Stimulated activated CD4-positive, alpha-beta T cell treated with anti-CD3 and anti-CD28 coated beads, Interleukin-15, amount 100 ng/mL, for 48 hours (primary cell): ENCODE measurements around the gene POU2F3.

Experiments used
- DNase-seq, 2 donors: peaks; one replicate each; pipeline ENCODE4 v3.0.0-alpha.2; 2020; ENCODE audit warnings: low read depth in 2 of 2

Gene POU2F3

DNA sequence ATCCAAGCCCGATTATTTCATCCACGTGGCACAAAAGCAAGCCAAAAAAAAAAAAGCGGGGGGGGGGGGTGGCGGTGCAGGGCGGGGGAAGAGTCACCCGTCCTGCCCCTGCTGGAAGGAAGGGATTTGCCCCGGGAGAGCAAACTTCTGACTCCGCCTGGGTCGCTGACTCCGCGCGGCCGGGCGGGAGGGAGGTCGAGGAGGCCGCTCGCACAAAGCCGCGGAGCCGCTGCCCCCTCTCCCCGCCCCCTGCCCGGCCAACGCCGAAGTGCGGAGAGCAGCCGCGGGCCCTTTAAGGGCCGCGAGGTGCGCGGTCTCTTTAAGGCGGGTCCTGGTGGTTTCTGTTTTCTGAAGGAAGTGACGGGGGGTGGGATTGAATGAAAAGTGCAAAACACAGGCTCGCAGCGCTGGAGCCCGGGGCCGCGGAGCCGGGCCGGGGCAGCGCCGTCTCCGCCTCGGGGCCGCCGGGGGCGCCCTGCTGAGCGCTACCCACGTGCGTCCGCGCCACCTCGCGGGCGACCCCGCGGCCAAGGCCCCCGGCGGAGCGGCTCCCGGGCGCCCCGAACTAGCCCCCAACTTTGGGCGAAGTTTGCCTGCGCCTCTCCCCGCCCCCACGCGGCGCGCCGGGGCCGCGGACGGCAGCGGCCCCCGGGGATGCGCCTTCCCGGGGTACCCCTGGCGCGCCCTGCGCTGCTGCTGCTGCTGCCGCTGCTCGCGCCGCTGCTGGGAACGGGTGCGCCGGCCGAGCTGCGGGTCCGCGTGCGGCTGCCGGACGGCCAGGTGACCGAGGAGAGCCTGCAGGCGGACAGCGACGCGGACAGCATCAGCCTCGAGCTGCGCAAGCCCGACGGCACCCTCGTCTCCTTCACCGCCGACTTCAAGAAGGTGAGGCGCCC lies 29.1 kb upstream of the POU2F3 start, which contains the start of gene OAF:
OAF (plus strand) TSS at position 407 of the 896 bp plus-strand sequence; CDS start at position 655, 248 bp downstream.
- peak; percentile 8 to 40 for DNase-seq

DNA sequence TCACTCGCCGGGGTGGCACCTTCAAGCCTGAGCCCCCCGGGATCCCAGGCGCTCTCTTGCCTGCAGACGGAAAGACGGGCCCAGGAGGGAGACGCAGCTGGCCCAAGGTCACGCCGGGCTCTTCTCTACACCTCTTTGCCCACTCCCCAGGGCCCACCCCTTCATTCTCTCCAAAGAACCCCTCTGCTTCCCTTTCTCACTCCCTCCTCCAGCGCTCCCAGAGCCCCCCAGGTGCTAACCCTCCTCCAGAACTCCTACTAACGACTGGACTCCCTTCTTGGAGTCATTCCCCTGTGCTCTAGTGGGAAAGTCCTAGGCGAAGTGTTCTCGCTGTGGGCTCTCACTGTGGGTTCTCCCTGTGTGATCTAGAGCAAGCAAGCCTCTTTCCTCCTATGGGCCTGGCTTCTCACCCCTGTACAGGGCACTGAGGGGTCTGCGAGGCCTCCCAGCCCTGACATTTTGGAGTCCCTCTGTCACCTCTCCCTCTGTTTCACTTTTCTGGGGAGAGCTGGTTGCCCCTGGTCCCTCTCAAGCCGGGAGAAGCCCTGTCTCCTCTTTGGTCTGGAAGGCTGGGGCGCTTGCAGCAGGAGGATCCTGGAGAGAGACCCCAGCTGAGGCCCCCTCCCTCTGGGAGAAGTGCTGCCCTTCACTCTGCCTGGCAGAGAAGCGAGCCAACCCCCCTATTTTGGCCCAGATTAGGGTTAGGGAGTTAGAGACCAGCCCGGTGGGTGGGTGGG lies 28.2 kb upstream of the POU2F3 start:
- no peak for DNase-seq

DNA sequence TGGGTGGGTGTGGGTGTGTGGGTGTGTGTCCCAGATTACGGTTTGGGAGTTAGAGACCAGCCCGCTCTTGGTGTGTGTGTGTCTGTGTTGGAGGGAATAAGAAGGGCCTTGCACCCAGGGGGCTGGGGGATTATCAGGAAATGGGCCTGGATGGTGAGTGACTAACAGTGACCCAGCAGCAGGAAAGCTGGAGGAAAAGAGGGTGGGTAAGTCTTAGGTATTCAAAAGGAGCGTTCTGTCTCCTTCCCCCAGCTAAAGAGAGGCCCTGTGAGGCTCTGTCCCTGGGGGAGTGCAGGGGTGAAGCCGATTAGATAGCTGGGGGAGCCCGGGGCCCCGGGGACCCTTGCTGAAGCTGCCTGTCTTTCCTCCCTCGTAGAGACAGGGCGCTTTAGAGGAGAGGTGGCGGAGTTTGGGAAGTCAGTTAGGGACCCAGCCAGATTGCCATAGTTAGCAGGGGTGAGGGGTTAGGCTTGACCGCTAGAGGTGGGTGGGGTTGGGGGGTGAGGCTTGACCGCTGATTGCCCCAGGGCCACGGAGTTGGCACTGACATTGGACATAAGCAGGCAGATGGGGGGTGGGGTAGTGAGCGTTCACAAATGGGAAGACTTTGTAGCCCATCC lies 27.6 kb upstream of the POU2F3 start:
- no peak for DNase-seq

DNA sequence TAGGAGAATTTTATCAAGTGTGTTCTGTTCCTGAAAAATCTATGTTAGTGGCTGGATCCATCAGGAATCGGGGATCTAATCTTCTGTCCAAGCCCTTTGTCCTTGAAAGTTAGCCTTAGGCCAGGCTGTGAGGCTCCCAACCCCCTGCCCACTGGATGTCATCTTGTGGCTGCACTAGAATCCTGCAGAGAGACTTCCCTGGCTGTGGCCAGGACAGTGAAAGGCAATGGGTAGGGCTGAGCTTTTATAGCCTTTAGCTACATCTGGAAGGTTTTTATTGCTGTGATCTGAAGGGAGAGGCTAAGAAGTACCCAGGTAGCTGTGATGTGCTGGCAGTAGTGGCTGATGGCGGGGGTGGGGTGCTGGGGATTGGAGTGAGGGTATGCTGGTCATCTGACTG lies 27.0 kb upstream of the POU2F3 start:
- DNase-seq: no peak

DNA sequence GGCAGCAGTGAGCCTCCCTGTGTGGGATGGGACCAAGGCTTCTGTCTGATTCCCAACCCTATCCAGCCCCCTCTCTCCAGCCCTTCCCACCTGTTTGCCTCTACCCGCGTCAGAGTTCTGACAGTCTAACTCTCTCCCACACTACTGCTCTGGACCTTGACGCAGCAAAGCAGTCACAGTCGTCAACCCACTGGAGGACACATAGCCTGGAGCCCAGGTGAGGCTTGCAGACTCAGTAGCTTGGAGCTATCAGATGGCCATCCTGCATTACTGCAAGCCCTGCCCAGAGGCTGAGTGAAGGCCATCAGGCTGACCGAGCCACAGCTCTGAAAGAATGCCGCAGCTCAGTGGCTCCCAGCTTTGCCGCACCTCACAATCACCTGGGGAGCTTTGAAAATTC lies 25.4 kb upstream of the POU2F3 start:
- no peak for DNase-seq

DNA sequence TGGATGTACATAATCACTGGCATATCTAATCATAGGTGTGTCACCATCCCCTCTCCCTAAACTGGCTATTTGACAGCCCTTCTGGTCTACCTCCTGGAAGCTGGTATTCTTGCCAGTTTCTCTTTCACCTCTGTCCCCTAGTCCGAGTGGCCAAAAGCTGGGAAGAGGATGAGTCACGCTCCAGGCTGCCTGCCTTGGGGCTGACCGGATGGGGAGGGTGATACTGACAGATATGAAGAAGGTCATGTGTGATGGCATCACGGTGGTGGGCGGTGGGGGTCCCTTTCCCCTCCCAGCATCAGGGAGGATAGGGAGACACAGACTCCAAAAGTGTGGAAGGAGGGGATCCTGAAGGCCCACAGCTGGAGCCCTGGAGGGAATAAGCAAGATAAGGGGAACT lies 24.3 kb upstream of the POU2F3 start:
- no peak for DNase-seq

DNA sequence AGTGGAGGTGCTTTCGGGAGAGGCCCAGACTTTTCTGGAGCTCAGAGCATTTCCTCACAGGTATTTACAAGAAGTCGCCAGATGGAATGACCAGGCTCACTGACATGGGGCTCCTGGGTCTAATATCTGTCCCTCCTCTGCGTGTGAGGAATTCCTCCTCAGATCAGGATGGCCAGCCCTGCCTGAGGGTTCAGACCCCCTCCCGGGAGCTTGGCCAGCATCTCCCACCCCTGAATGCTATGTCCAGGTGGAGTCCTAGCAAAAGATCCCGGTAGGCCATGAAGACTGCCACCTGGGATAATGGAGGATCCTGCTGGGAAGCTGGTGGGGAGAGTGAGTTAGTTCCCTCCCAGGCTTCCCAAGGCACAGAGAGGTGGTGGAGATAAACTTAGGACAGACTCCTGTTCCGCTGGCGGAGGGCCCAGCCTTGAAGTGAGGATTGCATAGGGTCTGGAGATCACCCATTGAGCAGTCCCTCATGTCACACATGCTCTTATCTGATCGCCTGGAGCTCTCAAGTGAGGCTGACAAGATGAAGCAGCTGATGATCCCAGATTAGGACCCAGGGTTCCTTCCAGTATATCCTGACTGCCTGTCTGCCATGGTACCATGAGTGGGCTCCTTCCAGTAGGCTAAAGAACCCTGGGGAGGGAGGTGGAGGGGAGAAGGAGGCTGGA lies 23.4 kb upstream of the POU2F3 start:
- DNase-seq: no peak

DNA sequence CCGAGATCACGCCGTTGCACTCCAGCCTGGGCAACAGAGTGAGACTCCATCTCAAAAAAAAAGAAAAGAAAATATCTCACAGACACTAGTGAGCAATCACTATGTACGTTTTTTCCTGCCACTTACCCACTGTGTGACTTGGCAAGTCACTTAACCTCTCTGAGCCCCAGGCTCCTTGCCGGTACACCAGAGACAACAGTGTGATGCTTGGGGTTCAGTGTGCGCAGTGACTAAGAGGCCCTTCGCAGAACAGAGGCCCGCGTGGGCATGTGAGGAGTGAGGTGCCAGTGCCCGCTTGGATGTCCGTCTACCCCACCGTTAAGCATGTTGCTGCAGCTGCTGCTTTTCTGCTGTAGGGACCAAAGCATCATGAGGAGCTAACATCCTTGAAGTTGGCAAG lies 22.4 kb upstream of the POU2F3 start:
- no peak for DNase-seq

DNA sequence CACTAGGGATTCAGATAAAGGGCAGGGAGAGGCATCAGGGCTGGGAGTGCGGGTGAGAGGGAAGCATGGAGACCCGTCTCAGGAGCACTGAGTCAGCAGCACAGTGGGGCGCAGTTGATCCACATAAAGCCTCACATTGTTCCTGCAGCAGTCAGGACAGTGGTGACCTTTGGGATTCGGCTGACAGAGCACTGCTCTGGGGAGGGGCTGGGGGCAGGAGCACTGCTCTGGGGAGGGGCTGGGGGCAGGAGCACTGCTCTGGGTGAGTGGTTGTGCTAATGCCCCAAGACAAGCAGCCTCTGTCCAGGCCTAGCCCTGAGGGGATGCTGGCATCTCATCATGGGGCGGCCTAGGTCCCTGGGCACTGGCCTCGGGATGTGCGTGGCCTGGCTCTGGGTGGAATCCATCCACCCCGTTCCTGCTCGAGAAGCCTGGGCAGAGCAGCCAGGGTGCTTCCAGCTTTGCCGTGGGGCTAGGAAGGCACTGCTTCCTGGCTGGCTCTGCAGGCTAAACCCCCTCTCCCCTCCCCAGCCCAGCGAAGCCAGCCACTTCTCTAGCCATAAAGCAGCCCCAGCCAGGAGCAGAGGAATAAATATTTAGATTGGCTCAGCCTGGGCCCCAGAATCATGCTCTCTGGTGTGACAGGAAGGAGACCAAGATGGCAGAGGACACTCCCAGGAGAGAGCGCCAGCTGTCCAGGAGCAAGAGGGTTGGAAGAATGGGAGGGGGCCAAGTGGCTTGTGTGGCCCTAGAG lies 21.8 kb upstream of the POU2F3 start:
- DNase-seq: no peak

DNA sequence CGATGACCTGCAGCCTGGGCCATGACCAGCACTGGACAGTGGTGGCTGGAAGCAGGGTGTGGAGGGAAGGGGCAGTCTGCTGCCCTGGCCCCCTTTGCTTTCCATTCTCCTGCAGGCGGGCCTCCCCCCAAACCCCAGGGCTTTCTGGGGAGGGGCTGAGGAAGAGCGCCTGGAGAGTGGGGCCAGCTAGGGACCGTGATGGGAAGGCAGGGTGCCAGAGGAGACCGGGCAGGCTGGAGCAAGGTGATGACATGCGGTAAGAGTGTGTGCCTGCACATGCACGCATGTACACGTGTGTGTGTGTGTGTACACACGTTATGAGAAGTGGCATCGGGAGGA lies 21.3 kb upstream of the POU2F3 start:
- no peak for DNase-seq

DNA sequence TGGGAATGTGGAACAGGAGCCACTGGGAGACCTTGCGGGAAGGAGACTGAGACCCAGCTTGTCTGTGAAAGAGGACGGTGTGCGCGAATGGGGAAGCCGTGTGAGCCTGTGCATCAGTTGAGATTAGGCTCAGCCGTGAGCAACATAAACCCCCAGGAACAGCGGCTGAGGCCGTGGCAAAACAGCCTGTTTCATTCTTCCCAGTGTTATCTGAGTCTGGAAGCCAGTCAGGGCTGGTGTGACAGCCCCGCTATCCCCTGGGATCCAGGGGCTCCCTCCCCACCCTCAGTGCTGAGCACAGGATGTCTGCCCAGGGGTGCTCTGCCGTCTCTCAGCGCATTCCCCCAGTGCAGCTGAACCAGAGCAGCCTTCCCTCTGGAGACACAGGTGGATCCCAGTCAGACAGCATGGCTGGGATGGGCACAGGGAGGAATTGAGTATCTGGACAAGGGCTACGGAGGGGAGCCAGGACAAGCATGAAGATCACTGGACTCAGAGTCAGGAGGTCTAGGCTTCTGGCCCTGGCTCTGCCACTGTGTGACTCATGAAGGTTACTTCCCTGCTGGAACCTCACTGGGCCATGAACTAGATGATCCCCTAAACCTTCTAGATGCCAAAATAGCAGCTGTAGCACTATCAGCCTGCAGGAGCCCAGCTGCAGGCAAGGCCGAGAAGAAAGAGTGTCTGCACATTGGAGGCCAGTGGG lies 20.6 kb upstream of the POU2F3 start:
- DNase-seq: no peak

DNA sequence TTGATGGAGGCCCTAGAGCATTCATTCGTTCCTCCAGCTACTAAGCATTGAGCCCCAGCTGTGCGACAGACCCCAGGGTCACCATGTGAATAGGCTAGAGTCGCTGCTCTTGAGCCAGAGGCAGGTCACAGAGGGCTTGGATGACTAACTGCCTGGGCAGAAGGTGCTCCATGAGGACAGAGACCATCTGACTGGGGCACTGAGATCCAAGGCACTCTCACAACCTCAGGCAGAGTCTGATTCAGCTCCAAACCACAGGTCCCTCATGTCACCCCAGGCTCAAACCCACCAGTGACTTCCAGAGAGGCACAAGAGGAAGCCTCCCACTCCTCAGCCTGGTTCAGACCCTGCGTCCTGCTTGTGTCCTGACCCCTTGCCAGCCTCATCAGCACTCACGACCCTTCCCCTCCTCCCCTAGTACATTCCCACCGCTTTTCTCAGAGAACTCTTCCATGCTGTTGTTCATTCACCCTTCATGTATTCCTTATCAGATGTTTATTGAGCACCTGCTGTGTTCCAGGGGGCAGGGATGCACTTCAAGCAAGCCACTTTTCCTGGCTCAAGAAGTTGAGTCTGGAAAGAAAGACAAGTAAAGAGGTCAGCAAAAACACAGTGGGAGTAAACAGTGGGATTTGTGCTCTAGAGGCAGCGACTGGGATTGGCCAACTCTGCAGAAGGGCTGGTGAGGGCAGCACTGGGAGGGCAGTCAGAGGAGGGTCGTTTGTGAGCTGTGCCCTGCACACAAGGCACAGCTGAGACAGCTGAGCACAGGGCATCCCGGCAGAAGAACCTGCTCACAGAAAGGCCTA lies 19.8 kb upstream of the POU2F3 start:
- no peak for DNase-seq

DNA sequence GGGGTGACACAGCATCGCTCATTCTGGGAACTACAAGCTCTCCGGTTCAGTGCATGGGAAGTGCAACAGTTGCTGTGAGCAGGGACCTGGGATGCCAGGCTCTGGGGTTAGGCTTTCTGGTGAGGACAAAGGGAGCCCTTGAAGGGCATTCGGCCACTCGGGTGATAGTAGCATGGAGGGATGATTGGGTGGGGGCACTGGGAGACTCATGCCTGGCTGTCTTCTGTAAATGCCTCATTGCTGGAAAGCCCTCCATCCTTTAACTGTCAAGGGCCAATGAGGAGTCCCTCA lies 19.2 kb upstream of the POU2F3 start:
- DNase-seq: no peak

DNA sequence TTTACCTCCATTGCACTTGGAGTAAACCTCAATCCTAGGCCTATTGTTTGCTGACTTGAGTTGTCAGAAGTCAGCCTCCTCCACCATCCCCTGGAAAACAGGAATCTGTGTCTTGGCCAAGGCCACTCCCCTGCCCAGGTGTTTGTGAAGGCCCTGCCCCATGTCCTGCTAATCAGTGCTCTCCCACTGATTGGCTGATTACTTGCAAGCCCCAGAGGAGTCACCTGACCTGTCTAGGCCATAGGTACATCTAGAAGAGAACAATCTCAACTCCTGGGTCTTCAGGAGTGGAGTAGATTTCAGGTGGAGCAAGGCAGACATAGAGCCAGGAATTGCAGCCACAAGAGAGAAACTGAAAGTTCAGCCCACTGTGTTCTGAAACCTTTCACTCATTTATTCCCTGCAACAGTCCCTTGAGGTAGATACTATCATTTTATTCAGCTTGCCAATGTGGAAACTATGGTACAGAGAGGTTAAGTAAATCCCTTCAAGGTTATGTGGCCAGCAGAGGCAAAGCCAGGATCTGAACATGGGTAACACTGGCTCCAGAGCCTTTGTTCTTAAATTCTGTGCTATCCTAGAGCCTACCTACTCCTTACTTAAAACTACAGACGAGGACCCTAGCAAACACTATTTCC lies 18.7 kb upstream of the POU2F3 start:
- no peak for DNase-seq

DNA sequence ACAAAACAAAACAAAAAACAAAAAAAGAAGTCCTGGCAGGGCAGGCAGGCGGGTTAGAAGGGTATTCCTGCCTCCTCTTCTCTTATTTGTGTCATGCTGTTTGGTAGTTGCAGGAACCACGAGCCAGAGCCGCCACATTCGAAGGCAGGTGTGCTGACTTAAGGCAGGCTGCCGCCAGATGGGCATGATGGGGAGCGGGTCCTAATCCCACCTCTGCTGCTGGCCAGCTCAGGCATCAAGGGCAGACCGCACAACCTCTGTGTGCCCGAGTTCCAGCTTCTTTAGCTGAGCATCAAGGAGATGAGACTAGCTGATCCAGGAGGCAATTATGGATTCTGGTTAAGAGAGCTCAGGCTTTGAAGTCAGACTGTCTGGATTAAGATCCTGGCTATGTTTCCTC lies 17.0 kb upstream of the POU2F3 start:
- DNase-seq: no peak

DNA sequence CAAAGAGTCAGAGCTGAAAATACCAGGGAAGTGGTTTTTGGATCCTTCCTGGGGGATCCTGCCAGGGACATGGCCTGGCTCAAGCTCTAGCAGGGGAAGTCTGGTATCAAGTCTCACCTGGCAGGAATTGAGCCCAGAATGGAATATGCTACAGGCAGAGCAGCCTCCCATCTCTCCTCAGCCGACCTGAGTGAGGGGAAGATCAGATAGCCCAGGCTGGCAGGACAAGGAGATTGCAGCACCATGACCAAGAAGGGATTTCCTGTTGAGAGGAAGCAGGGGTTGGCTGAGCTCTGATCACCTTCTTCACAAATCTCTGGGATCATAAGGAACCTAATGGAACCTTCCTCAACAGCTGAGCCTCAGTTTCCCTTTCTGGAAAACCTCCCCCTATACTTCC lies 16.1 kb upstream of the POU2F3 start:
- no peak for DNase-seq

DNA sequence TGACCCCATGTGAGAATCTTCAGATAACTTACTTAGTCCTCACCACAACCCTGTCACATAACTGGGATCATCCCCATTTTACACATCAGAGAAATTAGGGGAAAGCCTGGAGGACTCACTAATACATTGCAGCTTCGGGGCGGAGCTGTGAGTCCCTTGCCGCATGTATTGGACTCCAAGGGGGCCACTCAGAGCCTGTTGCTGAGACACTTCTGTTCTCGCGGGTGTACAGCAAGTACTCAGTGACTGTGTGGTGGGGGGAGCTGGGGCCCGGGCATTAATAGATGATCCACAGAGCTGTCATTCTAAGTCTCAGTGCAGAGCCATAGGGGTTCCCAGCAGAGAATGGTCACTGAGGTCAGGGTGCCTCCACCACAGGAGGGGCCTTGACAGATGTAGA lies 15.6 kb upstream of the POU2F3 start:
- no peak for DNase-seq

DNA sequence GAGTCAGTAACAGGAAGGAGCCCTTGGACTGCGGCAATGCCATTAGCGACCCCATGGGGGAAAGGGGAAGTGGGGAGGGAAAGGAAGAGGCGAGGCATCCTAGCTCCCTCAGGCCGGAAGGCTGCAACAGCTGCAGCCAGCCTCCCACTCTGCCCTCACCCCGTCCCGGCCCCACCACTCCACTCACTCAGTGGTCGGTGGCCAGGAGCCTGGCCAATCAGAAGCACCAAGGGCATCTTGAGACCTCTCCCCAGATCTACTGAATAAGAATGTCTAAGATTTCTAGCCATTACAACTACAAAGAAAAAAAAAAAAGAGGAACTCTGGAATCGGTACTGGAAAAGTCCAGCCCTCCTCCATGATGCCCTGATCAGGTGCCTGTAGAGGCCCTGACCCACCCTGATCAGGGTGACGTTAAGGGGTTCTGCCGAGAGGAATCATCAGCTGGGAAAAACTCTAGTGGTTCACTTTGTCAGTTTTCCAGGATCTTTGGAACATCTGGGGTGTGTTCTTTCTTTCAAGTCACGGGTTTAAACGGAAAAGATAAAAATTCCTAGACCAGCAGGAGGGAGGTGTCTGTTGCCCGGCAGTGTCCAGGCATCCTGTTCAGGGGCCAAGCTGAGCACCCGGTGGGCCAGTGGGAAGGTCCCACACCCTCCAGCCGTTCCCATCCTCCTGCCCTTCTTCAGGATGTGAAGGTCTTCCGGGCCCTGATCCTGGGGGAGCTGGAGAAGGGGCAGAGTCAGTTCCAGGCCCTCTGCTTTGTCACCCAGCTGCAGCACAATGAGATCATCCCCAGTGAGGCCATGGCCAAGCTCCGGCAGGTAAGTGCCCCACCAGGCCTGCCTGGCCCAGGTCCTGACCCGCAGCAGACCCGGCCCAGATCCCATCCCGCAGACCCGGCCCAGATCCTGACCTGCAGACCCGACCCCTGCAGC lies 14.7 kb upstream of the POU2F3 start:
- DNase-seq: no peak

DNA sequence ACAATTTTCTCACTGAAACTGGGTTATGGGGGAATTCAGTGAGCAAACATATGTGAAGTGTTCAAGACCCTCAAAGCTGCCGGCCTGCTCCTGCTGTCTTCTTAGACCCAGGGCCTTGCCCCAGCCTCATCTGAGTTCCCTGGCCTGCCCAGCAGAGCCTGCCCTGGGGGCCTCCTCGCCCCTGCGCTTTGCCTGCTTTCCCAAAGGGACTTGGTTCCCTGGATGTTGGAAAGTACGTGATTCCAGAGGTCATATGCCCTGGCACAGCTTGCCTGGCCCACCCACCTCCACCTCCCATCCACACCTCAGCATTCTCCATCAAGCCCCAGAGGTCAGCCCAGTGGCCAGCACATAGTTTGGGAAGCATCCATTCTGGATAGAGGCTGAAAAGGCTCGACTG lies 13.7 kb upstream of the POU2F3 start:
- no peak for DNase-seq
